C1 segment of cervical spinal cord (tissue), 14 donors: ENCODE measurements around the gene SPATA6L.

Experiments
- DNase-seq, 14 donors: peaks; one replicate each; lab custom pipeline; 2025; lab: John Stamatoyannopoulos, UW

SPATA6L gene

DNA sequence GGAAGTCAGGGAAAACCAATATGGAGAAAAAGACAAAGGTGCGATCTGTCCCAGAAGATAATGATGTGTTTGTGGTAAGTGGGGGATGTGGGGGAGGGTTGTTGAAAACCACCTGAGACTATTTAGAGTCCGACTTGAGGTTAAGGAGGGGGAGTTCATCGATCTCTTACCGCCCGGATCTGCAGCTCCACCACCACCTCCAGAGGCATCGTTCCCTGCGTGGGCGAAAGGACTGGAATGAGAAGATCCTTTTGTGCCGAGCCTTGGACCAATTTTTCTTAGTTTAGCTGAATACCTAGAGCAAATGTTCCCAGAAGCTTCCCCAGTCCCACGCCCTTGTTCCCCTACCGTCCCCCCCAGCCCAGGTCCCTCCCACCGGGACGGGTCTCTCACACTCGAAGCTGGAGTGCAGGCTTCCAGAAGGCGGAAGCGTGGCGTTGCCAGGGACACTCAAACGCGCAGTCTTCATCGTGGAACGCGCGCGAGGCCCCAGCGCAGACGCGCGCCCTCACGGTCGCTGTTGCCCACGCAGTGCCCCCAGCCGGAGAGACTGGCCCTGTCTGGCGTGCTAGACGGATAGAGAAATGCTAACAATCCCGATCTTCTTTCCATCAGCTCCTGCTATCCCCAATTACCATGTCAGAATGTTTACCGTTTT is at the start of gene SPATA6L:
Gene SPATA6L (minus strand): TSS at position 439 of the 658 bp plus-strand sequence. CDS start 230 bp downstream, at position 209.
- peak in 11 of 14 donors; percentile 13 to 74 (median 44) for DNase-seq

- no peak for DNase-seq
Measured at GRCh38 chr9:4714266-4715016, 48.2 kb upstream of the SPATA6L start.

DNA sequence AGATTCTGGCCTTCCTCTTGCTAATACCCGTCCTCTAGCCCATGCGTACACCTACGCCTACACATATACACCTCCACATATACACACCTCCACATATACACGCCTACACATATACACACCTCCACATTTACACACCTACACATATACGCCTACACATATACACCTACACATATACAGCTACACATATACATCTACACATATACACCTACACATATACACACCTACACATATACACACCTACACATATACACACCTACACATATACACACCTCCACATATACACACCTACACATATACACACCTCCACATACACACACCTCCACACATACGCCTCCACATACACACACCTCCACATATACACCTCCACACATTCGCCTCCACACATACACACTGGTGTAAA is 47.6 kb upstream of the SPATA6L start:
- DNase-seq, result no peak

DNA sequence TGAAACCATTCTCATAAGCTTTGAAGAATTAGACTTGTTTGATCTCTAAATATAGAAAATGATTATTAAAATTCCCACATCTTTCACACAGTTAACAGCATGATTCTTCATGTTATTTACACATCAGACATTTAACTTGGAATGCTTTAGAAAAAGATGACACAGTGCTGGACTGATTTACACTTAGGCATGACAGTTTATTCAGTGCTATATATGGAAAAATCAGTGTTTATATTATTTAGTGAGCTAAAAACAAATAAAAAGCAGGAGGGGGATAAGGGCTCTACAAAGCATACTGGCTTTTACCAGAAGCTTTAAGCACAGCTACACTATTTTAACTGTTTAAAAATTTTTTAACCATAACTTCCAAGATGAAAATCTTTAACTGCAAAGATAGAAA is 43.1 kb upstream of the SPATA6L start:
- DNase-seq, result no peak

GRCh38 chr9:4706971-4707622 is 40.8 kb upstream of the SPATA6L start:
- DNase-seq, result no peak

GRCh38 chr9:4706021-4706420 is 39.7 kb upstream of the SPATA6L start:
- no peak for DNase-seq

DNA sequence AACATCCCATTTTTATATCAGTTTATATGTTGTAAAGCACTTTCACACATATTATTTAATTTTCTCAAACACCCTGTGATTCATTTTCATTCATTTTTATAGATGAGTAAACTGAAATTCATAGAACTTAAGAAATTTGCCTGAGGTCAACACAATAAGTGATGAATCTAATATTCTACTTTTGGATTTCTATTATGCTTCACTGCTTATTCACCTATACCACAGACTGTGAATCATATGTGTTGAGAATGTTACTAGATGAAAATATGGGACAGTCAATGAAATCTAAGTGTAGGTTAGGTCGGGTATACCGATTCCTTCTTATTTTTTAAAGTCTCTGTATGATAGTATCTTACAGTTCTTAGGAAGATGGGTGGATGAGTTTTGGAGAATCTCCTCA is 37.8 kb upstream of the SPATA6L start:
- DNase-seq, result no peak

GRCh38 chr9:4701526-4701925 is 35.2 kb upstream of the SPATA6L start:
- no peak for DNase-seq

GRCh38 chr9:4700932-4701331 is 34.7 kb upstream of the SPATA6L start:
- no peak for DNase-seq

GRCh38 chr9:4700091-4700490 is 33.8 kb upstream of the SPATA6L start:
- DNase-seq, result no peak

DNA sequence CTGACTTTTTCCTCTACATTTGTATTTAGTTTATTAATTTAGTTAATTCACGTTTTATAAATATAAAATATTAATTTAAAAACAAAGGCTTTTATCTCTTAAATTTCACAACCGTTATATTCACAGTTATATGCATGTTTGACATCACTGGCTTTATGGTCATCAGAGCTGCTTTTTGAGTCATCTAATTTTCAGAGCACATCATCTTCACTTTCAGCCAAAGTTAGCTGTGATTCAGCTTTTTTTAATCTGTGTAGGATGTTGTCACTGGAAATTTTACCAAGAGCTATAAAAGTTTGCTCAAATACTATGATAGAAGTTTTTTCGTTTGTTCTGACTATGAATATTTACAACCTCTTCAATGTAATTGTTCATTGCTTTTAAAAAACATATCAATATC is 25.5 kb upstream of the SPATA6L start:
- no peak for DNase-seq

- no peak for DNase-seq
Measured at GRCh38 chr9:4690144-4690543, 23.9 kb upstream of the SPATA6L start.

DNA sequence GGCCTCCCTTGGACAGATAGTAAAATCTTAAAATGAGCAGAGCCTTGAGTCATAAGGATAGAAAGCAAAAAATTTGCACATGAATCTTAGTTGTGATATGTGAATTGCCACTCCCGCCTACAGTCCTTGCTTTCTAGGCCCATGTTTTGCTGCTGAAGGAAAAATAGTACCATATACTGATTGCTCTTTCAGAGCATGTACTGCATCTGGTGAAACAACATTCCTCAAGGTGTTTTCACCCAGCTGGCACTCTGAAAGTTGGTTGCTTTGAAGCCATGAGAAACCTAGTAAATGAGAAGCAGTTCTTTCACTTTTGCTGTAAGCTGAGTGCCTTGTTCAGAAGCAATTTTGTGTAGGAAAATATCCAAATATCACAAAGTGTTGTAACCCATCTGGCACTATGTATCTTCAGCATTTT is 23.4 kb upstream of the SPATA6L start:
- DNase-seq, result no peak

DNA sequence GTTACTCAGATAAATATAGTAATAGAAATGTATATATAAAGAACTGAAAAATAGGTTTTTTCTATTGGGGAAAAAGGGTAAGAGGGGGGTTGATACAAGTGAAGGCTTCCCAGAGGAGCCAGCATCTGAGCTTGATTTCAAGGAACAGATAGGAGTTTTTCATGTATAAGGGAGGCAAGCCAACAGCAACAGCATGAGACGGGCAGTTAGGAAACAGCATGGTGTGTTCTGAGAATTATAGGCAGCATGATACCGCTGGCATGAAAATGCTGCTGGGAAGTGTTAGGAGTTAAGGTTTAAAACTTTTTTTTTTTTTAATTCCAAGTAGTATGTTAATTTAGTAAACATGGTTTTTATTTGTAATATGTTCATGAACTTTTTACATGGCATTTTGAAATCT is 22.7 kb upstream of the SPATA6L start:
- DNase-seq, result peak in 1 of 14 donors; percentile 1

GRCh38 chr9:4686584-4686983 is 20.3 kb upstream of the SPATA6L start:
- no peak for DNase-seq

DNA sequence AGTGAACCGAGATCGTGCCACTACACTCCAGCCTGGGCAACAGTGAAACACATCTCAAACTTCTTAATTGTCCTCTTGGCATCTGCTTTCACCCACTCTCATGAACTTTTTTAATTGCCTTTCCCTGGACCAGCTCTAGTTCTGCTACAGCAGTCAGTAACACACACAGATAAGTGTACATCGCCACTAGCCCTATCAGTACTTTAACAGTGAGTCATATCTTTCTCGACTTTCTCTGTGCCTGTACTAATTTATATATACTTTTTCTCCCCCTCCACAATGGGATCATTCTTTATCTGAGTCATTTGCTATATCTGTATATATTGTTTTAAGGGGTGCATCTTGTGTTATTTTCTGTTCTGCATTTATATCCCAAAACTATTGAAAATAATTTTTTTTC is 19.8 kb upstream of the SPATA6L start:
- DNase-seq, result no peak

GRCh38 chr9:4684820-4685219 is 18.5 kb upstream of the SPATA6L start:
- DNase-seq, result no peak

DNA sequence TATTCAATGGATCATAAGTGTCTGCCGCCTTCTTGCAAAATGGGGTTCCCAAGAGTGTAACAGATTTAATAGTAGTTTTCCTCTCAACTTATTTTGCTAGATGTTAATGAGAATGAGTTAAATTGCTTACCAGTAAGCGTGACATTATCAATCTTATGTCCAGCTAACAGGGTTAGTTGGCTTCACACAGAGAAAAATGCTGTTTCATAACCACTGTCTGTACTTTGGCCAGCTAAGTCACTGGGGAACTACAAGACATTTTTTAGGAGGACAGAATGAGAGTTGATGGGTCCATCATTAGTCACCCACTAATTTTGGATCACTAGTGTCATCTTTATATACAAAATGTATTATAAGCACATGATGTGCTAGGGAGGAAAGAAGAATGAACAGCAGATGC is 14.5 kb upstream of the SPATA6L start:
- DNase-seq, result no peak

- DNase-seq, result no peak
Measured at GRCh38 chr9:4680173-4680525, 13.9 kb upstream of the SPATA6L start.

DNA sequence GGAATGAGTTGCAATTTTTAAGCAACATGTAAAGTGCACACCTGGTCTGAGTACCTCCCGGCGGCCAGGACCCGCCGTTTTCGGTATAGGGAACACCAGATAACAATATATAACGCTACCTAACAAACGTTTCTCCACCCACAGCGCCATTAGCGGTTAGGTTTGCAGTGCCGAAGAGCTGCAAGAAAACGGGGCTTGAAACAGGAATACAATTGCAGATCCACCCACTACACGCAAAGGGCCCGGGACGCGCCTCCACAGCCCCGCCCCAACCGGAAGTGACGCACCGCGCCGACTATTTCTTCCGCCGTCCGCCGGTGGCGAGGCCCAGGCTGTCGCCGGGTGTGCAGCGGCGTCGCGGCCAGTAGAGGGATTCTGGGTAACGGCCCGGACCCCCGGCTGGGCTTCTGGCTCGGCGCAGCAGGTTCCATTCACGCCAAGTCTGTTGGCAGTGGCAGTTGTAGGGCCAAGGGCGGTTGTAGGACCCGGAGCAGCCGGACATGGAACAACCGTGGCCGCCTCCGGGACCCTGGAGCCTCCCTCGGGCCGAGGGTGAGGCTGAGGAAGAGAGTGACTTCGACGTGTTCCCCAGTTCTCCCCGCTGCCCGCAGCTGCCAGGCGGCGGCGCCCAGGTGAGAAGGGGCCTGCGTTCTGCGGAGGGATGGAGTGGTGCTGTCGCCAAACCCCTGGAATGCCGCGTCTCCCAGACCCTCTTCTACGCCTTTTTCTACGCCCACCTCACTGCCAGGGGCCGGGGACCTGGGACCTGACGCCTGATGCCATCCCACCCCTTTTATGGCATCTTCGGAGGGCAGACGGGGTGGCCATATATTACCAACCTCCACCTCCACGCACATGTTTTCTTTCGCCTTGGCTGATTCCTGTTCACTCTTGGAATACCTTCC is 13.2 kb upstream of the SPATA6L start, which contains the start of gene CDC37L1:
Gene CDC37L1 (plus strand): TSS at position 302 of the 905 bp plus-strand sequence. CDS start 199 bp downstream, at position 501.
- DNase-seq, result peak; percentile 62 to 98 (median 95)

DNA sequence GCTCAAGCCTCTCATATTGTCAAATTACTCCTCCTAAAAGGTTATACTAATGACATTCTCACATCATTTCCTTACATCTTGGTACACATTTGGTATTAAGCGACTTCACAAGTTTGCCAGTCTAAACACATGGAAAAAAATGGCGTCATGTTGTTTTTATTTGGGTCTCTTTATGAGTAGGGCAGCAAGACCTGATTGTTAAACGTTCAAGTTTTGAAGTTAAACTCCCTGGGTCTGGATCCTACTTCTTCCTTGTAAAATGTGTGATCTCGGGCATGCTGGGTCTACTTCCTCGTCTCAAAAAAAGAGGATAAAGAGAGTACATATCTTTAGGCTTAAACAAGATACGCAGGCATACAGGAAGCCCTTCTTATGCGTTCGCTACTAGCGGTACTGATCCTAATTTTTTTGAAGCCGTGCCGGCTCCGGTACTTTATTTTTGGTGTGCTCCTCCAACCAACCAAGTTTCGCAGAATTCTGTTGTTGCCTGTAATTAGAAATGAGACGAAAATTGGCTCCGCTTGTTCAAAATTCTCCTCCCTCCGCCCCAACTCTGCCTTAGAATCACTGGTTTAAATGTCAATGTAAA is 12.5 kb upstream of the SPATA6L start:
- DNase-seq, result peak in 1 of 14 donors; percentile 59
